Neural cell (in vitro differentiated cells): ENCODE measurements around the gene CACNA1C. TPM values are rescaled to one million over a fixed set of nuclear protein-coding genes. Genes with fewer than 3 reads are reported as not detected.

ENCODE experiments used
- H2AFZ ChIP-seq: fragments of 200-600, 300-800 bp; sonication (generic), shearing (Covaris generic); 2 replicates; pipeline ENCODE4 v1.6.0; 2014; ENCODE audit warnings: low read depth, mild to moderate bottlenecking, antibody characterized with exemption, low read length, moderate library complexity
- H3F3A ChIP-seq: fragments of 200-600 bp; shearing (Covaris generic); 2 replicates; pipeline ENCODE4 v1.6.1; 2016; ENCODE audit warnings: mild to moderate bottlenecking, moderate library complexity, mixed read lengths, antibody characterized with exemption, low read length; ENCODE audit not compliant: insufficient read depth, poor library complexity, severe bottlenecking
- H3K27ac ChIP-seq: fragments of 200-600, 300-800 bp; sonication (generic), shearing (Covaris generic); 2 replicates; pipeline ENCODE4 v1.5.1; 2014; ENCODE audit warnings: mild to moderate bottlenecking, low read length, moderate library complexity
- H3K27me3 ChIP-seq: fragments of 300-800, 200-600 bp; sonication (generic), shearing (Covaris generic); 2 replicates; pipeline ENCODE4 v1.6.0; 2014; ENCODE audit warnings: mild to moderate bottlenecking, low read depth, low read length, moderate library complexity; ENCODE audit not compliant: insufficient read depth
- H3K36me3 ChIP-seq: fragments of 300-800, 200-600 bp; sonication (generic), shearing (Covaris generic); 2 replicates; pipeline ENCODE4 v1.5.1; 2014; ENCODE audit warnings: mild to moderate bottlenecking, antibody characterized with exemption, low read length, moderate library complexity; ENCODE audit not compliant: insufficient read depth
- H3K4me2 ChIP-seq: fragments of 300-800, 200-600 bp; sonication (generic), shearing (Covaris generic); 2 replicates; pipeline ENCODE4 v1.6.0; 2014; ENCODE audit warnings: mild to moderate bottlenecking, low read length
- H3K4me3 ChIP-seq: fragments of 300-800, 200-600 bp; sonication (generic), shearing (Covaris generic); 2 replicates; pipeline ENCODE4 v1.5.1; 2014; ENCODE audit warnings: mild to moderate bottlenecking, low read length, moderate library complexity
- H3K79me2 ChIP-seq: fragments of 200-600 bp; shearing (Covaris generic); replicated peaks from 2 replicates; pipeline ENCODE4 v1.6.0; 2014; ENCODE audit warnings: mild to moderate bottlenecking, low read length, moderate library complexity; ENCODE audit not compliant: insufficient read depth
- H3K9ac ChIP-seq: fragments of 300-800, 200-600 bp; sonication (generic), shearing (Covaris generic); 2 replicates; pipeline ENCODE4 v1.6.1; 2016; ENCODE audit warnings: mild to moderate bottlenecking, low read length, mixed read lengths
- H3K9me2 ChIP-seq: fragments of 200-600 bp; shearing (Covaris generic); 2 replicates; pipeline ENCODE4 v1.6.1; 2016; ENCODE audit warnings: mild to moderate bottlenecking, low read length, mixed read lengths; ENCODE audit not compliant: insufficient read depth
- H3K9me3 ChIP-seq: fragments of 200-600, 300-800 bp; sonication (generic), shearing (Covaris generic); 2 replicates; pipeline ENCODE4 v1.6.1; 2016; ENCODE audit warnings: mild to moderate bottlenecking, mixed run types, low read length, moderate library complexity, mixed read lengths
- H4K20me1 ChIP-seq: fragments of 200-600 bp; shearing (Covaris generic); 2 replicates; pipeline ENCODE4 v1.6.1; 2016; ENCODE audit warnings: mild to moderate bottlenecking, mixed run types; ENCODE audit not compliant: insufficient read depth
- CTCF ChIP-seq: fragments of 450-650 bp; IDR thresholded peaks from 2 replicates; pipeline ENCODE4 v1.5.1; 2014; ENCODE audit warnings: antibody characterized with exemption, mild to moderate bottlenecking, moderate library complexity; ENCODE audit not compliant: poor library complexity, severe bottlenecking
- EP300 ChIP-seq: fragments of 450-650 bp; conservative IDR thresholded peaks from 2 replicates; pipeline ENCODE4 v1.6.1; 2014; ENCODE audit warnings: antibody characterized with exemption, mild to moderate bottlenecking, moderate library complexity; ENCODE audit not compliant: poor library complexity, severe bottlenecking
- EZH2 ChIP-seq: fragments of 200-600, 300-800 bp; shearing (Covaris generic), sonication (generic); IDR thresholded peaks from 2 replicates; pipeline ENCODE4 v1.6.1; 2014; ENCODE audit warnings: antibody characterized with exemption, low read length, borderline replicate concordance, mild to moderate bottlenecking; ENCODE audit not compliant: insufficient read depth, poor library complexity, severe bottlenecking
- MXI1 ChIP-seq: fragments of 450-650 bp; conservative IDR thresholded peaks from 2 replicates; pipeline ENCODE4 v1.6.1; 2014; ENCODE audit warnings: antibody characterized with exemption, mild to moderate bottlenecking; ENCODE audit not compliant: poor library complexity, severe bottlenecking
- POLR2AphosphoS5 ChIP-seq: IDR thresholded peaks from 2 replicates; pipeline ENCODE4 v1.6.1; 2012
- RAD21 ChIP-seq: fragments of 450-650 bp; conservative IDR thresholded peaks from 2 replicates; pipeline ENCODE4 v1.6.1; 2014; ENCODE audit warnings: antibody characterized with exemption, mild to moderate bottlenecking, moderate library complexity
- REST ChIP-seq: IDR thresholded peaks from 2 replicates; pipeline ENCODE4 v1.6.1; 2012; ENCODE audit warnings: borderline replicate concordance
- SMC3 ChIP-seq: fragments of 450-650 bp; conservative IDR thresholded peaks from 2 replicates; pipeline ENCODE4 v1.6.1; 2014; ENCODE audit warnings: antibody characterized with exemption, mild to moderate bottlenecking, moderate library complexity; ENCODE audit not compliant: poor library complexity
- TAF1 ChIP-seq: IDR thresholded peaks from 2 replicates; pipeline ENCODE4 v1.6.1; 2012; ENCODE audit warnings: low read depth
- polyA plus RNA-seq: library from polyadenylated mRNA; depleted of rRNA; stranded (reverse); fragments of >200 nt; gene quantifications from 2 replicates; pipeline ENCODE4 v1.2.3, GENCODE V29; 2014

The CACNA1C gene
- polyA plus RNA-seq, 1 donor from 2014 or later, result 9.7 TPM

- Histone ChIP-seq H3K36me3 (no peaks in the 10 kb centered on the region), H3K27ac (no peak overlapping the region), H3K27me3 (no peaks in the 10 kb centered on the region), H3K9me2 (no peaks in the 10 kb centered on the region), H2AFZ (no peak overlapping the region), H3F3A (no peaks in the 10 kb centered on the region), H3K9me3 (no peaks in the 10 kb centered on the region), H3K79me2 (no peaks in the 10 kb centered on the region), H3K4me3 (no peak overlapping the region), H4K20me1 (no peaks in the 10 kb centered on the region), H3K4me2 (no peak overlapping the region), H3K9ac (no peak overlapping the region)
- no peak for TF ChIP-seq POLR2AphosphoS5
- TF ChIP-seq TAF1, result no peak
- TF ChIP-seq SMC3, result no peak
- TF ChIP-seq MXI1, result no peak
- no peak for TF ChIP-seq EP300
- no peak for TF ChIP-seq RAD21
- no peak for TF ChIP-seq REST
Observed at GRCh38 chr12:2165021-2165420, 112.2 kb downstream of the CACNA1C start.

- H3F3A ChIP-seq, result no peaks in the 10 kb centered on the region
Observed at GRCh38 chr12:2165927-2166326, 113.1 kb downstream of the CACNA1C start.

More at GRCh38 chr12:2165927-2166326, 113.1 kb downstream of the CACNA1C start:
- no peaks in the 10 kb centered on the region for H3K27me3 ChIP-seq
- H3K4me3 ChIP-seq, result no peak overlapping the region
- H4K20me1 ChIP-seq, result no peaks in the 10 kb centered on the region
- no peaks in the 10 kb centered on the region for H3K36me3 ChIP-seq
- no peak overlapping the region for H3K27ac ChIP-seq
- no peaks in the 10 kb centered on the region for H3K9me2 ChIP-seq
- no peak overlapping the region for H3K4me2 ChIP-seq
- H2AFZ ChIP-seq, result no peak overlapping the region
- no peak overlapping the region for H3K9ac ChIP-seq
- H3K9me3 ChIP-seq, result no peaks in the 10 kb centered on the region
- TF ChIP-seq TAF1 (no peak), MXI1 (no peak), REST (no peak), EZH2 (no peak), POLR2AphosphoS5 (no peak), CTCF (no peak), RAD21 (no peak), EP300 (no peak), SMC3 (no peak)
- no peaks in the 10 kb centered on the region for H3K79me2 ChIP-seq
